GM23338 (cell line): Measurements from ENCODE around the gene CALHM5. TPM values are rescaled to one million over a fixed set of nuclear protein-coding genes. Genes with fewer than 3 reads are reported as not detected.

Experiments used
- ATAC-seq: fragments of 200-7000 bp; cut with Tn5 transposase; 3 replicates; pipeline ENCODE4 v1.9.1; 2020
- DNase-seq: peaks from one replicate; pipeline ENCODE4 v3.0.0-alpha.2; 2015; ENCODE audit warnings: low spot score
- H2AFZ ChIP-seq: fragments of 200-600 bp; sonication (generic); 2 replicates; pipeline ENCODE4 v1.8.0; 2016; ENCODE audit warnings: antibody characterized with exemption, mild to moderate bottlenecking, moderate library complexity
- H3F3A ChIP-seq: fragments of 200-600 bp; sonication (generic); replicated peaks from 2 replicates; pipeline ENCODE4 v1.8.0; 2017; ENCODE audit warnings: antibody characterized with exemption, mixed run types, low read depth
- H3K27ac ChIP-seq: fragments of 200-600 bp; sonication (generic); 2 replicates; pipeline ENCODE4 v1.6.1; 2016; ENCODE audit warnings: low read depth
- H3K27me3 ChIP-seq: fragments of 200-600 bp; sonication (generic); 2 replicates; pipeline ENCODE4 v1.8.0; 2016; ENCODE audit warnings: mild to moderate bottlenecking, mixed run types, moderate library complexity; ENCODE audit not compliant: insufficient read depth
- H3K36me3 ChIP-seq: fragments of 200-600 bp; sonication (generic); 2 replicates; pipeline ENCODE4 v1.8.0; 2016; ENCODE audit warnings: mild to moderate bottlenecking; ENCODE audit not compliant: insufficient read depth
- H3K4me1 ChIP-seq: fragments of 200-600 bp; sonication (generic); 2 replicates; pipeline ENCODE4 v1.8.0; 2016; ENCODE audit warnings: mild to moderate bottlenecking, moderate library complexity; ENCODE audit not compliant: insufficient read depth
- H3K4me2 ChIP-seq: fragments of 200-600 bp; sonication (generic); 2 replicates; pipeline ENCODE4 v1.7.1; 2017; ENCODE audit warnings: mixed run types
- H3K4me3 ChIP-seq: fragments of 200-600 bp; sonication (generic); 2 replicates; pipeline ENCODE4 v1.6.1; 2016; ENCODE audit warnings: mixed run types
- H3K79me2 ChIP-seq: fragments of 200-600 bp; sonication (generic); replicated peaks from 2 replicates; pipeline ENCODE4 v1.8.0; 2017; ENCODE audit warnings: mild to moderate bottlenecking; ENCODE audit not compliant: insufficient read depth
- H3K9me2 ChIP-seq: fragments of 200-600 bp; sonication (generic); 2 replicates; pipeline ENCODE4 v1.8.0; 2017; ENCODE audit not compliant: insufficient read depth
- H4K20me1 ChIP-seq: fragments of 200-600 bp; sonication (generic); replicated peaks from 2 replicates; pipeline ENCODE4 v1.8.0; 2017; ENCODE audit warnings: mild to moderate bottlenecking; ENCODE audit not compliant: insufficient read depth
- H3K27ac Mint-ChIP-seq: 2 replicates; pipeline ENCODE4 v1.8.0; 2020; ENCODE audit warnings: inconsistent platforms, mild to moderate bottlenecking, moderate library complexity, mixed read lengths
- H3K27me3 Mint-ChIP-seq: 3 replicates; pipeline ENCODE4 v1.8.0; 2022; ENCODE audit warnings: low read depth, mild to moderate bottlenecking, moderate library complexity, mixed read lengths, inconsistent platforms; ENCODE audit not compliant: insufficient read depth, poor library complexity
- H3K36me3 Mint-ChIP-seq: 3 replicates; pipeline ENCODE4 v1.8.0; 2021; ENCODE audit warnings: low read depth, mild to moderate bottlenecking, inconsistent platforms, moderate library complexity, mixed read lengths
- H3K4me1 Mint-ChIP-seq: 3 replicates; pipeline ENCODE4 v1.8.0; 2020; ENCODE audit warnings: mild to moderate bottlenecking, inconsistent platforms, mixed read lengths
- H3K4me3 Mint-ChIP-seq: 3 replicates; pipeline ENCODE4 v1.8.0; 2021; ENCODE audit warnings: moderate library complexity, mild to moderate bottlenecking, inconsistent platforms, mixed read lengths
- H3K9me3 Mint-ChIP-seq: 3 replicates; pipeline ENCODE4 v1.8.0; 2020; ENCODE audit warnings: moderate library complexity, mild to moderate bottlenecking, inconsistent platforms, mixed read lengths
- CREB1 ChIP-seq: fragments of 250-450 bp; sonication (Bioruptor Pico); IDR thresholded peaks from 2 replicates; pipeline ENCODE4 v1.5.0; 2020; ENCODE audit warnings: low read depth, mild to moderate bottlenecking, moderate library complexity
- EZH2 ChIP-seq: fragments of 200-600 bp; sonication (generic); IDR thresholded peaks from one replicate; pipeline ENCODE4 v1.8.0; 2017; ENCODE audit warnings: antibody characterized with exemption, mild to moderate bottlenecking, low read depth; ENCODE audit not compliant: unreplicated experiment
- EZH2phosphoT487 ChIP-seq: fragments of 200-600 bp; sonication (generic); IDR thresholded peaks from one replicate; pipeline ENCODE4 v1.8.1; 2018; ENCODE audit warnings: antibody characterized with exemption; ENCODE audit not compliant: unreplicated experiment
- JUNB ChIP-seq: IDR thresholded peaks from one replicate; pipeline ENCODE4 v1.6.1; 2016; ENCODE audit warnings: antibody characterized with exemption; ENCODE audit not compliant: unreplicated experiment
- NANOG ChIP-seq: IDR thresholded peaks from 2 replicates; pipeline ENCODE4 v1.6.1; 2016; ENCODE audit warnings: antibody characterized with exemption, borderline replicate concordance
- POLR2AphosphoS5 ChIP-seq: IDR thresholded peaks from 2 replicates; pipeline ENCODE4 v1.6.1; 2016; ENCODE audit warnings: antibody characterized with exemption, low read depth
- STAT1 ChIP-seq: IDR thresholded peaks from one replicate; pipeline ENCODE4 v1.6.1; 2016; ENCODE audit warnings: antibody characterized with exemption; ENCODE audit not compliant: unreplicated experiment
- ZNF114 ChIP-seq: fragments of 250-450 bp; sonication (Bioruptor Pico); IDR thresholded peaks from 2 replicates; pipeline ENCODE4 v1.5.0; 2020; ENCODE audit warnings: mild to moderate bottlenecking, moderate library complexity
- ZNF331 ChIP-seq: fragments of 250-450 bp; sonication (Bioruptor Pico); IDR thresholded peaks from 2 replicates; pipeline ENCODE4 v1.5.0; 2020; ENCODE audit warnings: low read depth, mild to moderate bottlenecking, moderate library complexity
- polyA plus RNA-seq: library from polyadenylated mRNA; unstranded; fragments of >200 nt; fragmentation: Nextera tagmentation; extraction: Ambion mirVana; gene quantifications from 2 replicates; pipeline ENCODE4 v1.2.1, GENCODE V29; 2016
- total RNA-seq: library from RNA; depleted of rRNA; stranded (reverse); fragments of >200 nt; shearing (Covaris generic); gene quantifications from 2 replicates; pipeline ENCODE4 v1.2.3, GENCODE V29; 2014
- TF ChIP-seq, protein P1 (sequence below): fragments of 250-450 bp; sonication (Bioruptor Pico); IDR thresholded peaks from 2 replicates; pipeline ENCODE4 v1.5.0; 2020; ENCODE audit warnings: mild to moderate bottlenecking, moderate library complexity
- TF ChIP-seq, protein P2 (sequence below), 2 experiments: fragments of 200-600 bp in 1 of 2; sonication (generic) in 1 of 2; conservative IDR thresholded peaks; 2 replicates each; pipeline versions ENCODE4 v1.5.1 to v1.6.1; 2016 to 2017; ENCODE audit warnings: antibody characterized with exemption in 2 of 2, low read depth in 2 of 2, mild to moderate bottlenecking in 2 of 2, moderate library complexity in 1 of 2
- TF ChIP-seq, protein P3 (sequence below): IDR thresholded peaks from one replicate; pipeline ENCODE4 v1.6.1; 2018; ENCODE audit warnings: antibody characterized with exemption; ENCODE audit not compliant: unreplicated experiment

Gene CALHM5
- total and polyA plus RNA-seq, 2 experiments from 2014 or later, result 0.02 to 0.10 TPM

DNA sequence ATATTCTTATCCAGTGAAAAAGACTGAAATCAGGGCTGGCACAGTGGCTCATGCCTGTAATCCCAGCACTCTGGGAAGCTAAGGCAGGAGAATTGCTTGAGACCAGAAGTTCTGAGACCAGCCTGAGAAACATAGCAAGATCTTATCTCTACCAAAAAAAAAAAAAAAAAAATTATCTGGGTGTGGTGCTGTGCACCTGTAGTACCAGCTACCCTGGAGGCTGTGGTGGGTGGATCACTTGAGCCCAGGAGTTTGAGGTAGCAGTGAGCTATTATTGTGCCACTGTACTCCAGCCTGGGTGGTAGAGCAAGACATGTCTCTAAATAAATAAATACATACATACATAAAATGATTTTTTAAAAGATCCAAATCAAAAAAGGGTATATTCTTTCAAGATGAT is 43.9 kb upstream of the CALHM5 start:
- Mint-ChIP-seq H3K36me3 (no peaks in the 10 kb centered on the region), H3K9me3 (no peaks in the 10 kb centered on the region), H3K27ac (no peak overlapping the region), H3K4me3 (no peak overlapping the region), H3K4me1 (peaks cover 23% of the 10 kb centered on the region), H3K27me3 (peaks cover 12% of the 10 kb centered on the region)
- ATAC-seq (no peak), DNase-seq (no peak)
- Histone ChIP-seq H3K79me2 (no peaks in the 10 kb centered on the region), H3K36me3 (no peaks in the 10 kb centered on the region), H3K27me3 (peaks cover 16% of the 10 kb centered on the region), H2AFZ (no peak overlapping the region), H3K27ac (no peak overlapping the region), H3K9me2 (no peaks in the 10 kb centered on the region), H3K4me1 (no peaks in the 10 kb centered on the region; the same call in 1 of the 2 replicates), H3F3A (no peaks in the 10 kb centered on the region), H3K4me3 (no peak overlapping the region), H4K20me1 (no peaks in the 10 kb centered on the region), H3K4me2 (no peak overlapping the region)
- TF ChIP-seq, protein P1, sequence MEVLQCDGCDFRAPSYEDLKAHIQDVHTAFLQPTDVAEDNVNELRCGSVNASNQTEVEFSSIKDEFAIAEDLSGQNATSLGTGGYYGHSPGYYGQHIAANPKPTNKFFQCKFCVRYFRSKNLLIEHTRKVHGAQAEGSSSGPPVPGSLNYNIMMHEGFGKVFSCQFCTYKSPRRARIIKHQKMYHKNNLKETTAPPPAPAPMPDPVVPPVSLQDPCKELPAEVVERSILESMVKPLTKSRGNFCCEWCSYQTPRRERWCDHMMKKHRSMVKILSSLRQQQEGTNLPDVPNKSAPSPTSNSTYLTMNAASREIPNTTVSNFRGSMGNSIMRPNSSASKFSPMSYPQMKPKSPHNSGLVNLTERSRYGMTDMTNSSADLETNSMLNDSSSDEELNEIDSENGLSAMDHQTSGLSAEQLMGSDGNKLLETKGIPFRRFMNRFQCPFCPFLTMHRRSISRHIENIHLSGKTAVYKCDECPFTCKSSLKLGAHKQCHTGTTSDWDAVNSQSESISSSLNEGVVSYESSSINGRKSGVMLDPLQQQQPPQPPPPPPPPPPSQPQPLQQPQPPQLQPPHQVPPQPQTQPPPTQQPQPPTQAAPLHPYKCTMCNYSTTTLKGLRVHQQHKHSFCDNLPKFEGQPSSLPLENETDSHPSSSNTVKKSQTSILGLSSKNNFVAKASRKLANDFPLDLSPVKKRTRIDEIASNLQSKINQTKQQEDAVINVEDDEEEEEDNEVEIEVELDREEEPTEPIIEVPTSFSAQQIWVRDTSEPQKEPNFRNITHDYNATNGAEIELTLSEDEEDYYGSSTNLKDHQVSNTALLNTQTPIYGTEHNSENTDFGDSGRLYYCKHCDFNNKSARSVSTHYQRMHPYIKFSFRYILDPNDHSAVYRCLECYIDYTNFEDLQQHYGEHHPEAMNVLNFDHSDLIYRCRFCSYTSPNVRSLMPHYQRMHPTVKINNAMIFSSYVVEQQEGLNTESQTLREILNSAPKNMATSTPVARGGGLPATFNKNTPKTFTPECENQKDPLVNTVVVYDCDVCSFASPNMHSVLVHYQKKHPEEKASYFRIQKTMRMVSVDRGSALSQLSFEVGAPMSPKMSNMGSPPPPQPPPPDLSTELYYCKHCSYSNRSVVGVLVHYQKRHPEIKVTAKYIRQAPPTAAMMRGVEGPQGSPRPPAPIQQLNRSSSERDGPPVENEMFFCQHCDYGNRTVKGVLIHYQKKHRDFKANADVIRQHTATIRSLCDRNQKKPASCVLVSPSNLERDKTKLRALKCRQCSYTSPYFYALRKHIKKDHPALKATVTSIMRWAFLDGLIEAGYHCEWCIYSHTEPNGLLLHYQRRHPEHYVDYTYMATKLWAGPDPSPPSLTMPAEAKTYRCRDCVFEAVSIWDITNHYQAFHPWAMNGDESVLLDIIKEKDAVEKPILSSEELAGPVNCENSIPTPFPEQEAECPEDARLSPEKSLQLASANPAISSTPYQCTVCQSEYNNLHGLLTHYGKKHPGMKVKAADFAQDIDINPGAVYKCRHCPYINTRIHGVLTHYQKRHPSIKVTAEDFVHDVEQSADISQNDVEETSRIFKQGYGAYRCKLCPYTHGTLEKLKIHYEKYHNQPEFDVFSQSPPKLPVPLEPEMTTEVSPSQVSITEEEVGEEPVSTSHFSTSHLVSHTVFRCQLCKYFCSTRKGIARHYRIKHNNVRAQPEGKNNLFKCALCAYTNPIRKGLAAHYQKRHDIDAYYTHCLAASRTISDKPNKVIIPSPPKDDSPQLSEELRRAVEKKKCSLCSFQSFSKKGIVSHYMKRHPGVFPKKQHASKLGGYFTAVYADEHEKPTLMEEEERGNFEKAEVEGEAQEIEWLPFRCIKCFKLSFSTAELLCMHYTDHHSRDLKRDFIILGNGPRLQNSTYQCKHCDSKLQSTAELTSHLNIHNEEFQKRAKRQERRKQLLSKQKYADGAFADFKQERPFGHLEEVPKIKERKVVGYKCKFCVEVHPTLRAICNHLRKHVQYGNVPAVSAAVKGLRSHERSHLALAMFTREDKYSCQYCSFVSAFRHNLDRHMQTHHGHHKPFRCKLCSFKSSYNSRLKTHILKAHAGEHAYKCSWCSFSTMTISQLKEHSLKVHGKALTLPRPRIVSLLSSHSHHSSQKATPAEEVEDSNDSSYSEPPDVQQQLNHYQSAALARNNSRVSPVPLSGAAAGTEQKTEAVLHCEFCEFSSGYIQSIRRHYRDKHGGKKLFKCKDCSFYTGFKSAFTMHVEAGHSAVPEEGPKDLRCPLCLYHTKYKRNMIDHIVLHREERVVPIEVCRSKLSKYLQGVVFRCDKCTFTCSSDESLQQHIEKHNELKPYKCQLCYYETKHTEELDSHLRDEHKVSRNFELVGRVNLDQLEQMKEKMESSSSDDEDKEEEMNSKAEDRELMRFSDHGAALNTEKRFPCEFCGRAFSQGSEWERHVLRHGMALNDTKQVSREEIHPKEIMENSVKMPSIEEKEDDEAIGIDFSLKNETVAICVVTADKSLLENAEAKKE (CRISPR knock-in tag), result no peak
- TF ChIP-seq ZNF331 (CRISPR knock-in tag), result no peak
- no peak for TF ChIP-seq EZH2
- TF ChIP-seq, protein P2, sequence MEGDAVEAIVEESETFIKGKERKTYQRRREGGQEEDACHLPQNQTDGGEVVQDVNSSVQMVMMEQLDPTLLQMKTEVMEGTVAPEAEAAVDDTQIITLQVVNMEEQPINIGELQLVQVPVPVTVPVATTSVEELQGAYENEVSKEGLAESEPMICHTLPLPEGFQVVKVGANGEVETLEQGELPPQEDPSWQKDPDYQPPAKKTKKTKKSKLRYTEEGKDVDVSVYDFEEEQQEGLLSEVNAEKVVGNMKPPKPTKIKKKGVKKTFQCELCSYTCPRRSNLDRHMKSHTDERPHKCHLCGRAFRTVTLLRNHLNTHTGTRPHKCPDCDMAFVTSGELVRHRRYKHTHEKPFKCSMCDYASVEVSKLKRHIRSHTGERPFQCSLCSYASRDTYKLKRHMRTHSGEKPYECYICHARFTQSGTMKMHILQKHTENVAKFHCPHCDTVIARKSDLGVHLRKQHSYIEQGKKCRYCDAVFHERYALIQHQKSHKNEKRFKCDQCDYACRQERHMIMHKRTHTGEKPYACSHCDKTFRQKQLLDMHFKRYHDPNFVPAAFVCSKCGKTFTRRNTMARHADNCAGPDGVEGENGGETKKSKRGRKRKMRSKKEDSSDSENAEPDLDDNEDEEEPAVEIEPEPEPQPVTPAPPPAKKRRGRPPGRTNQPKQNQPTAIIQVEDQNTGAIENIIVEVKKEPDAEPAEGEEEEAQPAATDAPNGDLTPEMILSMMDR (conservative IDR thresholded peaks at IDR 0.05; ENCODE audit: low read depth in 2 of 2), result no peak
- TF ChIP-seq EZH2phosphoT487, result no peak
- TF ChIP-seq, protein P3, sequence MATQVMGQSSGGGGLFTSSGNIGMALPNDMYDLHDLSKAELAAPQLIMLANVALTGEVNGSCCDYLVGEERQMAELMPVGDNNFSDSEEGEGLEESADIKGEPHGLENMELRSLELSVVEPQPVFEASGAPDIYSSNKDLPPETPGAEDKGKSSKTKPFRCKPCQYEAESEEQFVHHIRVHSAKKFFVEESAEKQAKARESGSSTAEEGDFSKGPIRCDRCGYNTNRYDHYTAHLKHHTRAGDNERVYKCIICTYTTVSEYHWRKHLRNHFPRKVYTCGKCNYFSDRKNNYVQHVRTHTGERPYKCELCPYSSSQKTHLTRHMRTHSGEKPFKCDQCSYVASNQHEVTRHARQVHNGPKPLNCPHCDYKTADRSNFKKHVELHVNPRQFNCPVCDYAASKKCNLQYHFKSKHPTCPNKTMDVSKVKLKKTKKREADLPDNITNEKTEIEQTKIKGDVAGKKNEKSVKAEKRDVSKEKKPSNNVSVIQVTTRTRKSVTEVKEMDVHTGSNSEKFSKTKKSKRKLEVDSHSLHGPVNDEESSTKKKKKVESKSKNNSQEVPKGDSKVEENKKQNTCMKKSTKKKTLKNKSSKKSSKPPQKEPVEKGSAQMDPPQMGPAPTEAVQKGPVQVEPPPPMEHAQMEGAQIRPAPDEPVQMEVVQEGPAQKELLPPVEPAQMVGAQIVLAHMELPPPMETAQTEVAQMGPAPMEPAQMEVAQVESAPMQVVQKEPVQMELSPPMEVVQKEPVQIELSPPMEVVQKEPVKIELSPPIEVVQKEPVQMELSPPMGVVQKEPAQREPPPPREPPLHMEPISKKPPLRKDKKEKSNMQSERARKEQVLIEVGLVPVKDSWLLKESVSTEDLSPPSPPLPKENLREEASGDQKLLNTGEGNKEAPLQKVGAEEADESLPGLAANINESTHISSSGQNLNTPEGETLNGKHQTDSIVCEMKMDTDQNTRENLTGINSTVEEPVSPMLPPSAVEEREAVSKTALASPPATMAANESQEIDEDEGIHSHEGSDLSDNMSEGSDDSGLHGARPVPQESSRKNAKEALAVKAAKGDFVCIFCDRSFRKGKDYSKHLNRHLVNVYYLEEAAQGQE, result no peak
- no peak for TF ChIP-seq NANOG
- TF ChIP-seq POLR2AphosphoS5, result no peak
- no peak for TF ChIP-seq ZNF114 (CRISPR knock-in tag)
- no peak for TF ChIP-seq STAT1
- no peak for TF ChIP-seq JUNB
- TF ChIP-seq CREB1 (CRISPR knock-in tag), result no peak
